ENCODE results near the gene TATDN2.
"Not testable (repeated sequence)": the region's sequence is repeated elsewhere in the genome, so short reads cannot be mapped to it uniquely, and the experiment has no call there.

Gene TATDN2

GRCh38 chr3:10272476-10272875 lies 24.2 kb downstream of the TATDN2 start:
- not testable (repeated sequence) for DNase-seq

DNA sequence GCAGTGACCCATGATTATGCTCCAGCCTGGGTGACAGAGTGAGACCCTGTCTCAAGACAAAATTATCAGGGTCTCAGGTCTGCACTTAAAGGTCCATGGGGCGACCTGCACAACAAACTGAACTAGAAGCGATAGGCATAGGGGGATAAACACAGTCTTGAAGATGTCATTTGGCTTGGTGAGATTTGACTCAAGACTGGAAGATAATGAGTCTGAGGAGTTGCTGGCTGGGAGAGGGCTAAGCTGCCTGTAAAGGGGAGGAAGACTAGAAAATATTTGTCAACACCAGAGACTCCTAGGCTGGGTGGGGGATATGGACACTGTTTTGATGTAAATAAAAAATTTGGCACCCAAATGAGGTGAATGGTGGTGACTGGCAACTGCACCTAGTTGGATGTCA lies 24.7 kb downstream of the TATDN2 start:
- DNase-seq, result no peak

- DNase-seq, result no peak
Measured at GRCh38 chr3:10273702-10274305, 25.5 kb downstream of the TATDN2 start.

GRCh38 chr3:10274601-10275000 lies 26.3 kb downstream of the TATDN2 start:
- DNase-seq, result no peak

DNA sequence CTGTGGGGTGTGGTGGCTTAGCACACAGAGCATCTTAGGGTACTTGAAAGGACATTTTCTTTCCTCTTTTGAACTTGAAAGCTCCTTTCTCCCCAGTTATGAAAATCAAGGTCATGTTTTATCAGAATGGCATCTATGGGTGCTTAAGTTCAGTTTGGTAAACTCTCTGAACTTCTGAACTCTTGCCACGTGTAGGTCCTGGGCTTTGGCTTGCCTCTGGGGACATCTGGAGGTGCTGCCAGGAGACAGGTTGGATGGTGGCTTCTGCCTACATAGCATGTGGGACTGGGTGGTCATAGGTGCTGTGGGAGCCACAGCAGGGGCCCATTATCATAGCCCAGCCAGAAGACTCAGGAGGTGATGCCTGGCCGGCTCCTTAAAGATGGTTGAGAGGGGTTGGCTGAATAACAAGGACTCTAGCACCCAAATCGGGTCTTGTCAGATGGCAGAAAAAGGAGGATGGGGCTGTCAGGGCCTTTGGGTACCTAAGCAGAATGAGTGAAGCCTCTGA lies 28.9 kb downstream of the TATDN2 start:
- no peak for DNase-seq

- no peak for DNase-seq
Measured at GRCh38 chr3:10278501-10278900, 30.2 kb downstream of the TATDN2 start.

- no peak for DNase-seq
Measured at GRCh38 chr3:10279384-10280176, 31.3 kb downstream of the TATDN2 start.

DNA sequence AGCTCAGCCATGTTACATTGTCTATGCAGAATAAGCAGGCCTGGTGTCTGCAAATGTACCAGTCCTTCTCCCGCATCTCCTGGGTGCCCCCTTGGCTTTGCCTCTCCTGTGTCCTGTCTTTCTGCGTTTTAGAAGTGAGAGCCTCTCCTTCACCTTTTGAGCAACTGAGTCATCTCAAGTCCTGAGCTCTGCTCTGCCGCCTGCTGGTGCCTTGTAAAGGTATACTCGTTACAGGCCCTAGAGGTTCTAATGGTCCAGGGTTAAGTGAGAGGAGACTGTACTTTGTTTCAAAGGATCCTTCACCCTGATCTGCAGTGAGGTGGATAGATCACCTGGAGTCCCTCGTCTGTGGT lies 31.9 kb downstream of the TATDN2 start:
- no peak for DNase-seq

- DNase-seq, result no peak
Measured at GRCh38 chr3:10280571-10280970, 32.3 kb downstream of the TATDN2 start.

DNA sequence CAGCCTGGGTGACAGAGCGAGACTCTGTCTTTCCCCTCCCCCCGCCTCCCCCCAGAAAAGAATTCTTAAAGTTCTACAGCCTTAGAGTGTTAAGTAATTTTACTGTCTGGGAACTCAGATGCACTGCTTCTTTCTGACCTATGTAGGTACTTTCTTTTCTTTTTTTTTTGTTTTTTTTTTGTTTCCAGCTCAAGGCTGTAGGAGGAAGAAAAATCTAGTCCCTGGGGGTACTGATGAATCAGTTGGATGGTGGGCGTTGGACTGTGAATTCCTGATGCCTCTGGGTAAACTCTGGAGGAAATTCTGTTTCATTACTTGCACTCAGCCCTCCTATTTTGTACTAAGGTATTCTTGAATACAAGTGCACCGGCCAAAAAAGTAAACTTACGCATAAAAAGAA lies 33.7 kb downstream of the TATDN2 start:
- no peak for DNase-seq

DNA sequence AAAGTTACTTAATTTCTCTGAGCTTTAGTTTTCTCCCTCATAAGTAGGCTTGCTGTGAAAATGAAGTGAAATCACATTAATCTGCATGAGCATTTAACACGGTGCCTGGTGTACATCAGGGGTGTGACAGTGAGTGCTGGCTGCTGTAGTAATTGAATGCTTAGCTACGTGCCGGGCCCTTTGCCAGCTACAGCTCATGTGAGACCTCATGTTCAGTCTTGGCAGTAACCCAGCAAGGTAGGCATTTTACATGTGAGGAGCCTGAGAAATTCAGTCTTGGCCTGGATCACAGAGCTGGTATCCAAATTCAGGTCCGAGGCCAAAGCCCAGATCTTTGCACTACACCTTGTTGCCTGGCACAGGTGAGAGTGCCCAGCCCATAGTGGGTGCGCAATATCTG lies 35.4 kb downstream of the TATDN2 start:
- DNase-seq, result no peak

DNA sequence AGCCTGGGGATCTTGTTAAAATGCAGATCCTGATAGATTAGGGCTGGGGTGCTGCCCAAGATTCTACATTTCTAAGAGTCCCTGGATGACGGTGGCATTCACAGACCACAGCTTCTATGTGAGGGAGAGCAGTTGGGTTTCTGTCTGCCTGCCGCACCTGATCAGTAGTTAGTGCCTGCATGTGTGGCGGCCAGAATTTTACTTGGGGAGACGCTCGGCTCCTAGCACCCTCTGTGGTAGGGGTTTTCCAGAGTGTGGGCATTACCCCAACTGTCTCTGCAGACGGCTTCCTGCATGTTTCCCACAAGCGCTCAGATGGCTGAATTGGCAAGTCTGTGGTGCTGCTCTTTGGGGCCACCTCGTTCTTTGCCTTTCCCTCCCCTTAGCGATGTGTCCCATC lies 36.2 kb downstream of the TATDN2 start:
- peak; percentile 14 for DNase-seq

DNA sequence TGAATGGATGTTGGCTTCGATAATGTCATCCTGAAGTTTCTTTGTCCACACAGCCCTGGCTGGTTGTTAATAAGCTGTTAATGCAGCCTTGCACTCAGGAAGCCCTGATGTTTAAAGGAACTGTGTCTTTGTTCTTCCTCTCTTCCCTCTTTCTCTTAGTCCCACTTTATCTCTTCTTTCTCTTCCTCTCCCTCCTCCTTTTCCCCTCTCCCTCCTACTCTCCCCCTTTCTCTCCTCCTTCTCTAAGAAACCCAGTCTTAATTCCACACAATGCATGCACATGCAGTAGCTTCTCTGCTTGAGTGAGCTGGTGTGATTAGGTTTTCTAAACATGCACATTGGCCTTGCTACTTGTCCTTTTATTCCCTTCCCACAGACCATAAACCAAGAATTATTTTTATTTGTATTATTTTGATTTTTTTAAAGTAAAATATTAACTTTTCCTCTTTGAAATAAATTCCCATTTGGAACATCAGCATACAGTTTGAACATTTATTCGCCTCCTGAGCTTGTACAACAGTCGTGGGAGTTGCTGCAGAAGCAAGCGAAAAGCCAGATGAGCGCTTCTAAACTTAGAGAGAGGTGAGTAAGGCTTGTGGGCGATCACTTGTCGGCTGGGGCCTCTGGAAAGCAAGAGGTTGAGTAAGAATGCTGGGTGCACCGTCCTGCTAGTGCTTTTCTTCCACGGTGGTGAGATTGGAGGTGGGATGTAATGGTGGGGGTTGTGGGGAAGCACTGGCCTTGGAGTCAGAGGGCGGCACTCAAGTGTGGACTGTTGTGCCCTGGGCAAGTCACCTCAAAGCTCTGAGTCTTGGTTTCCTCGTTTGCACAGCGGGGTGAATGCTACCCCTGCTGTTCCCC lies 37.2 kb downstream of the TATDN2 start:
- DNase-seq, result no peak

- DNase-seq, result no peak
Measured at GRCh38 chr3:10286133-10286524, 37.9 kb downstream of the TATDN2 start.

GRCh38 chr3:10286596-10287295 lies 38.5 kb downstream of the TATDN2 start:
- no peak for DNase-seq

DNA sequence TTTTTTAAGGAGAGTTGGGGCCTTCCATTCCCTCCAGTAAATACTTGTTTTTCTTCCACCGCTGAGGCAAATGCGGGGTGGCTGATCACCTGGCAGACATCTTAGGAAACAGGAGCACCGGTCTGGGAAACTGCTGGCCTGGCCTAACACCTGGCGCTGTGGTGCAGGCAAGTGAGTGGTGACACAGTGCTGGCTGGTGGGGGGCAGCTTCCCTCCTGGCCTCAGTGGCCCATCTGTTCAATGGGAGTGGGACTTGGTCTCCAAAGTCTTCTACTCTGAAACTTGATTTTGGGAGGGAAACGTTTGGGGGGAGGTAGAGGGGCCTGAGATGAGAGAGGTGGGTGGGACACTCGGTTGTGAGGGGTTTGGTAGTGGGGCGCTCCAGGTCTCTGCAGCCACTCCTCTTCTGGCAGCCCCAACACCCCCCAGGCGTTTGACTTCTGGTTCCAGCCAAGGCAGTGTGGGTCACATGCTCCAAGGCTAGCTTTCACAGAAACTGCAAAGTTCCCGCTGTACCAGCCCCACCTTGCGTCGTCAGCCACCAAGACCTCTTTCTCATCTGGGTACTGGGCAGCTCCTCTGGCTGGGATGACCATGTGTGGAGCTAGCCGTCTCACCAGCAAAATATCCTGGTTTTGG lies 39.8 kb downstream of the TATDN2 start:
- DNase-seq, result no peak

DNA sequence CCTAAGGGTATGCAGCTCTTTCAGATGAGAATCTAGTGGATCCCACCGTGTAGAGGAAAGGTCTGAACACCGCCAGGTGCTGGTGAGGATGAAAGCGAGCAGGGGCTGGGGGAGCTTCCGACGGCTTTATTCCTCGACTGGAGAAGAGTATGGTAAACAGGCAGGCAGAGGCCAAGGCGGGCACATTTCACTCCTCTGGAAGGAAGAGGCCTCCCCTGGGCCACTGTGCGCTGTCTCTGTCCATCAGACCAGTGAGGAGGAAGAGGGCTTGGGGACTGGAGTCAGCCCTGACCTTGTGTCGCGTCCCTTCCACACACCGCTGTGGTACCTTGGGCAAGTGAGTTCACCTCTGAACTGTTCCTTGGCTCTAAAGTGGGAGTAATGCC lies 40.3 kb downstream of the TATDN2 start:
- DNase-seq, result no peak

GRCh38 chr3:10289077-10289476 lies 40.8 kb downstream of the TATDN2 start:
- no peak for DNase-seq

DNA sequence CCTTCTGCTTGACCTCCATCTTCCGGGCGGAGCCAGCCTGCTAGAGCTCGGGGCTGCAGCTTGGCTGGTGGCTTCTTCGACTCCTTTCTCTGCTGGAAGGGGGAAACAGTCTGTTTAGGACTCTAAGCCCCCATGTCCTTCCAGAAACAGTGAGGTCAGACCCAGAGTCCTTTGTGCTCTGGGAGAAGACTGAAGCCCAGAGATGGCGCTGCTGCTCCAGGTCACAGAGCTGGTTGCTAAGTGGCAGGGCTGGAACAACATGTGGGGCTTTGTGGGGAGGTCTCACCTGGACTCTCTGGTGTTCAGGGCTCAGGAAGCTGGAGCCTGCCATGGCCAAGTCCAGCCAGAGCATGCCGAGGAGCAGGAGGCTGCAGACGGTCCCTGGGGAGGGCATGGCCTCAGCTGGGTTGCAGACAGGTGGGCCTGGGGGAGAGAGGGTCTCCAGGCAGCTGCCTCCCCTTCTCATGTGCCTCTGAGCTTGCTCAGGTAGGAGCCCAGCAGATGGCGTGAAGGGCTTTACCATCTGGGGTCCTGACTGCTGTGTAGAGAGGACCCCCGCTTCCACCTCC lies 41.6 kb downstream of the TATDN2 start:
- DNase-seq, result no peak

DNA sequence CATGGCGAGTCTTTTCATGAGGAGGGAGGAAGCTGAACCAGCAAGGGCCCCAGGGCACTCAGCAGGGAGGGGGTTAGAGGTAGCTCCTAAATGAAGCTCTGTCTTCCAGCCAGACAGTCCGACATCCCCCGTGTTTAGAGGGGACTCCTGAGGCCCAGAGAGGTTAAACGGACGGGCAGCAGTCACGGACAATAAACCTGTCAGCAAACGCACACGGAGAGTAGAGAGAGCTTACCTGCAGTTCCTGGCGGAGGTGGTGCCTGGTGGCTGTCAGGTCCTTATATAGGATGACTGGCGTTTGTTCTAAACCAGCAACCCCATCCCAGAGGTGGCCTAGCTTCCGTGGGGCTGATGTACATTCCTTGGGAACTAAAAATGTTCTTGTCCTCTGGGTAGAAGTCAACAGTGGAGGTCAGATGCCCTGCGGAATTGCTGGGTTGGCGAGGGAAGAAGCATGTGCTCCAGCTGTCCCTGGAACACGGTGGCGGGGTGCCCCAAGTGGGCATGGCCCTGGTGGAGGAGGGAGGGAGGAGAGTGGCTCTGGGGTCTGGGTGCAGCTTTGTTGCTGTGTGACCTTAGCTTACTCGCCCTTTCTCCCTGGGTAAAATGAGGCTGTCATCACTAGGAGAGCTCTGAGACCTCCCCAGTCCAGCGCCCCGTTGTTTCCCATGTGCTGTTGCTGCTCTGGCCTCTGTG lies 42.4 kb downstream of the TATDN2 start:
- DNase-seq, result no peak

- DNase-seq, result no peak
Measured at GRCh38 chr3:10291641-10292040, 43.4 kb downstream of the TATDN2 start.

Data from stimulated activated CD4-positive, alpha-beta T cell treated with anti-CD3 and anti-CD28 coated beads, Interleukin-4, amount 100 ng/mL, for 1 hour (primary cell).